LNCAP (cell line): ENCODE results near the gene MBP.

Source experiments
- TF ChIP-seq, protein P1 (sequence below): fragments of 450-650 bp; IDR thresholded peaks from 2 replicates; pipeline ENCODE4 v1.5.1; 2017; ENCODE audit warnings: mild to moderate bottlenecking

MBP gene

GRCh38 chr18:77087393-77088141 is 45.0 kb downstream of the MBP start:
- TF ChIP-seq, protein P1, sequence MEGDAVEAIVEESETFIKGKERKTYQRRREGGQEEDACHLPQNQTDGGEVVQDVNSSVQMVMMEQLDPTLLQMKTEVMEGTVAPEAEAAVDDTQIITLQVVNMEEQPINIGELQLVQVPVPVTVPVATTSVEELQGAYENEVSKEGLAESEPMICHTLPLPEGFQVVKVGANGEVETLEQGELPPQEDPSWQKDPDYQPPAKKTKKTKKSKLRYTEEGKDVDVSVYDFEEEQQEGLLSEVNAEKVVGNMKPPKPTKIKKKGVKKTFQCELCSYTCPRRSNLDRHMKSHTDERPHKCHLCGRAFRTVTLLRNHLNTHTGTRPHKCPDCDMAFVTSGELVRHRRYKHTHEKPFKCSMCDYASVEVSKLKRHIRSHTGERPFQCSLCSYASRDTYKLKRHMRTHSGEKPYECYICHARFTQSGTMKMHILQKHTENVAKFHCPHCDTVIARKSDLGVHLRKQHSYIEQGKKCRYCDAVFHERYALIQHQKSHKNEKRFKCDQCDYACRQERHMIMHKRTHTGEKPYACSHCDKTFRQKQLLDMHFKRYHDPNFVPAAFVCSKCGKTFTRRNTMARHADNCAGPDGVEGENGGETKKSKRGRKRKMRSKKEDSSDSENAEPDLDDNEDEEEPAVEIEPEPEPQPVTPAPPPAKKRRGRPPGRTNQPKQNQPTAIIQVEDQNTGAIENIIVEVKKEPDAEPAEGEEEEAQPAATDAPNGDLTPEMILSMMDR, result no peak

- TF ChIP-seq, protein P1, result no peak
Observed at GRCh38 chr18:77086656-77087392, 45.8 kb downstream of the MBP start.

DNA sequence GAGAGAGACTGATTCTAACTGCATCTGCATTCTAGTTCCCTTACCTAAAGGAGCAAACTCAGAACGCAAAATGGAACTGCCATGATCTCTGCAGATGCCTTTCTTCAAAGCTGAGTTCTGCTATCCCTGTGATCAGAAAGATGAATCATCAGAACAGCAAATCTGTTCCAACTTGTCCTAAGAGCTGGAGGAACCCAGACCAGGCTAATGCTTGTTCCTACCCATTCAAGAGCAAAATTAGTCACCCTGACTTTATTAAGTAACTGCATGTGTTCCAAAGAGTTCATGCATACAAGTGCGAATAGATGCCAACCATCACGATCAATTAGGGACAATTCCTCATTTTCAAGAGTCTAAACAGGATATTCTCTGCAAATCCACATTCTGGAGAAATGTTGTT is 46.5 kb downstream of the MBP start:
- TF ChIP-seq, protein P1, result no peak

DNA sequence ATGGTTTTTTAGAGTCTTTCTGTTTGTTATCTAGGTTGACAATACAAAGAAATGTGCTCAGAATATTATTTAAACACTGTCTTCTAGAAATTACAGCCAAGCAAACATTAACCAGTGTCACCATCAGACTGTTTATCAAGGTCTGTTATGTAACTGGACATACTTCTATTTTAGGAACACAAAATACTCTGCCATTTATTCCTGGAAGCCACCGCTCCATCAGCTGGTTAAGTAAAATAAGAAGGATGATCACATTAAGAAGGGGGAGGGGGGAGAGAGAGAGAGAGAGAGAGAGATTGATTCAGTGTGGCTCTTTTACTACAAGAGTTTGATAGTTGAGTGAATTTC is 47.9 kb downstream of the MBP start:
- TF ChIP-seq, protein P1, result no peak

DNA sequence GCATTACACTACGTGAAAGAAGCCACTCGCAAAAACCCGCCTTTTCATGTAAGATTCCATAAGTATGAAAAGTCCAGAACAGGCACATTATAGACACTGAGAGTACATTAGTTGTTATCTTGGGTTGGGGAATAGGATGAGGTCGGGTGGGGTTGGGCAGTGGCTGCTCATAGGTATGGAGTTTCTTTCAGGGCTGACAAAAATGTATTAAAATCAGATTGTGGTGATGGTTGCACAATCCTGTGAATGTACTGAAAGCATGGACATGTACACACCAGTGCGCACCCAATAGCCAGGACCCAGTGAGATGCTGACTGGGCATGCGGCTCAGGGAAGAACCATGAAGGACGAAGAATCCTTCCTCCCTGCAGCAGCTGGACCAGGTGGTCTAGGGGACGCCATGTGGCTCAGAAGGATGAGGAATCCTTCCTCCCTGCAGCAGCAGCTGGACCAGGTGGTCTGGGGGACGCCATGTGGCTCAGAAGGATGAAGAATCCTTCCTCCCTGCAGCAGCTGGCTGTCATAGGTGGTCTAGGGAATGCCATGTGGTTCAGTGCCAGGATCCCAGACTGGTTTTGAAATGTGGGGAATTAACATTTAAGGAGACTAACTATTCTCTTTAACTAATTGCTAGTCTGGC is 50.1 kb downstream of the MBP start:
- TF ChIP-seq, protein P1, result no peak

DNA sequence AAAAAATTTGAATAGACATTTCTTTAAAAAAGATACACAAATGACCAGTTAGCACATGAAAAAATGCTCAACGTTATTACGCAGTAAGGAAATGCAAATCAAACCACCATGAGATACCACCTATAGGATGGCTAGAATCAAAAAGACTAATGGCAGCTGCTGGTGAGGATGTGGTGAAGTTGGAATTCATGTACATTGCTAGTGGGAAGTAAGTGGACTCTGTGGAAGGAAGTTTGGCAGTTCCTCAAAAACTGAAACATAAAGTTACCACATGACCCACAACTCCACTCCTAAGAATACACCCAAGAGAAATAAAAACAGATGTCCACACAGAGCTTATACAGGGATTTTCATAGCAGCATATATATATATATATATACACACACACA is 51.2 kb downstream of the MBP start:
- TF ChIP-seq, protein P1, result no peak

GRCh38 chr18:77079954-77080682 is 52.5 kb downstream of the MBP start:
- TF ChIP-seq, protein P1, result no peak
